OCI-LY3 (cell line): Measurements from ENCODE around the gene GAS2L3.
"Not testable (repeated sequence)": the region's sequence is repeated elsewhere in the genome, so short reads cannot be mapped to it uniquely, and the experiment has no call there.

Experiments used
- H2AFZ ChIP-seq: fragments of 200-600, 300-600 bp; shearing (Covaris generic); 2 replicates; pipeline ENCODE4 v1.6.0; 2014; ENCODE audit warnings: antibody characterized with exemption, low read depth, low read length
- H3K27ac ChIP-seq: fragments of 200-600, 300-600 bp; sonication (generic); 2 replicates; pipeline ENCODE4 v1.5.1; 2014; ENCODE audit warnings: mild to moderate bottlenecking, low read length, moderate library complexity, mixed read lengths
- H3K27me3 ChIP-seq: fragments of 200-600, 300-600 bp; sonication (generic); 2 replicates; pipeline ENCODE4 v1.6.1; 2014; ENCODE audit warnings: low read depth, low read length, mixed read lengths
- H3K36me3 ChIP-seq: fragments of 200-600, 300-600 bp; sonication (generic); replicated peaks from 2 replicates; pipeline ENCODE3; 2014; ENCODE audit warnings: low read depth, low read length, mixed read lengths
- H3K4me1 ChIP-seq: fragments of 300-600, 200-600 bp; sonication (generic); 2 replicates; pipeline ENCODE4 v1.6.1; 2014; ENCODE audit warnings: low read length, mixed read lengths
- H3K4me2 ChIP-seq: fragments of 200-600, 300-600 bp; sonication (generic); 2 replicates; pipeline ENCODE4 v1.6.1; 2014; ENCODE audit warnings: low read length, mixed read lengths
- H3K4me3 ChIP-seq: fragments of 300-600, 200-600 bp; sonication (generic); 2 replicates; pipeline ENCODE4 v1.5.1; 2014; ENCODE audit warnings: antibody characterized with exemption, mild to moderate bottlenecking, low read length, moderate library complexity
- H3K79me2 ChIP-seq: fragments of 300-600, 200-600 bp; shearing (Covaris generic); 2 replicates; pipeline ENCODE4 v1.6.1; 2014; ENCODE audit warnings: mild to moderate bottlenecking, low read length, mixed read lengths
- H3K9ac ChIP-seq: fragments of 300-600, 200-600 bp; shearing (Covaris generic); 2 replicates; pipeline ENCODE4 v1.6.0; 2014; ENCODE audit warnings: mild to moderate bottlenecking, low read length, moderate library complexity
- H3K9me3 ChIP-seq: fragments of 200-600, 300-600 bp; shearing (Covaris generic); 2 replicates; pipeline ENCODE4 v1.6.1; 2014; ENCODE audit warnings: low read length, mixed read lengths; ENCODE audit not compliant: insufficient read depth
- H4K20me1 ChIP-seq: fragments of 200-600, 300-600 bp; sonication (generic); 2 replicates; pipeline ENCODE4 v1.6.1; 2016; ENCODE audit warnings: low read length, mixed read lengths; ENCODE audit not compliant: insufficient read depth
- EZH2phosphoT487 ChIP-seq: fragments of 200-600 bp; shearing (Covaris generic); IDR thresholded peaks from 2 replicates; pipeline ENCODE4 v1.6.1; 2018; ENCODE audit warnings: antibody characterized with exemption, mixed run types, low read depth
- TF ChIP-seq, protein P1 (sequence below): fragments of 200-600, 300-600 bp; sonication (generic); IDR thresholded peaks from 2 replicates; pipeline ENCODE4 v1.5.1; 2014; ENCODE audit warnings: antibody characterized with exemption, low read length, low read depth

GAS2L3 gene

DNA sequence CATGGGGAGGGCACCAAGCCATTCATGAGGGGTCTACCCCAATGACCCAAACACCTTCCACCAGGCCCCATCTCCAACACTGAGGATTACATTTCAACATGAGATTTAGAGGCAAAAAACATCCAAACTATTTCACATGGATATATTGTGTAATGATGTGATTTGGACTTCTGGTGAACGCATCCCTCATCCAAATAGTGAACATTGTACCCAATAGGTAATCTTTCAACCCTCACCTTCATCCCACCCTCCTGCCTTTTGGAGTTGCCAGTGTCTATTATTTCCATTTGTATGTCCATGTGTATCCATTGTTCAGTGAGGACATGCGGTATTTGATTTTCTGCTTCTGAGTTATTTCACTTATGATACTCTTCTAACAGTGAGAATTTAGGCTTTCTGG lies 16.1 kb upstream of the GAS2L3 start:
- no peak overlapping the region for H3K9ac ChIP-seq
- H4K20me1 ChIP-seq: no peaks in the 10 kb centered on the region
- H3K4me2 ChIP-seq: no peak overlapping the region; the same call in 1 of the 2 replicates
- H3K4me1 ChIP-seq: peaks cover 17% of the 10 kb centered on the region
- H3K79me2 ChIP-seq: no peaks in the 10 kb centered on the region
- TF ChIP-seq, protein P1, sequence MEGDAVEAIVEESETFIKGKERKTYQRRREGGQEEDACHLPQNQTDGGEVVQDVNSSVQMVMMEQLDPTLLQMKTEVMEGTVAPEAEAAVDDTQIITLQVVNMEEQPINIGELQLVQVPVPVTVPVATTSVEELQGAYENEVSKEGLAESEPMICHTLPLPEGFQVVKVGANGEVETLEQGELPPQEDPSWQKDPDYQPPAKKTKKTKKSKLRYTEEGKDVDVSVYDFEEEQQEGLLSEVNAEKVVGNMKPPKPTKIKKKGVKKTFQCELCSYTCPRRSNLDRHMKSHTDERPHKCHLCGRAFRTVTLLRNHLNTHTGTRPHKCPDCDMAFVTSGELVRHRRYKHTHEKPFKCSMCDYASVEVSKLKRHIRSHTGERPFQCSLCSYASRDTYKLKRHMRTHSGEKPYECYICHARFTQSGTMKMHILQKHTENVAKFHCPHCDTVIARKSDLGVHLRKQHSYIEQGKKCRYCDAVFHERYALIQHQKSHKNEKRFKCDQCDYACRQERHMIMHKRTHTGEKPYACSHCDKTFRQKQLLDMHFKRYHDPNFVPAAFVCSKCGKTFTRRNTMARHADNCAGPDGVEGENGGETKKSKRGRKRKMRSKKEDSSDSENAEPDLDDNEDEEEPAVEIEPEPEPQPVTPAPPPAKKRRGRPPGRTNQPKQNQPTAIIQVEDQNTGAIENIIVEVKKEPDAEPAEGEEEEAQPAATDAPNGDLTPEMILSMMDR: no peak
- TF ChIP-seq EZH2phosphoT487: no peak
- H2AFZ ChIP-seq: no peak overlapping the region
- H3K9me3 ChIP-seq: 0 out of 2 replicates have a peak, but pooled peaks cover 4% of the 10 kb centered on the region
- H3K27ac ChIP-seq: no peak overlapping the region
- H3K36me3 ChIP-seq: no peaks in the 10 kb centered on the region
- H3K27me3 ChIP-seq: no peaks in the 10 kb centered on the region
- H3K4me3 ChIP-seq: no peak overlapping the region

DNA sequence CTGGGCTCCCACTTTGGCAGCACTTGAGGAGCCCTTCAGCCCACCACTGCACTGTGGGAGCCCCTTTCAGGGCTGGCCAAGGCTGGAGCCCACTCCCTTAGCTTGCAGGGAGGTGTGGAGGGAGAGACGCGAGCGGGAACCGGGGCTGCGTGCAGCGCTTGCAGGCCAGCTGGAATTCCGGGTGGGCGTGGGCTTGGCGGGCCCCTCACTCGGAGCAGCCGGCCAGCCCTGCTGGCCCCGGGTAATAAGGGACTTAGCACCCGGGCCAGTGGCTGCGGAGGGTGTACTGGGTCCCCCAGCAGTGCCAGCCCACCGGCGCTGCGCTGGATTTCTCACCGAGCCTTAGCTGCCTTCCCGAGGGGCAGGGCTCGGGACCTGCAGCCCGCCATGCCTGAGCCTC lies 14.2 kb upstream of the GAS2L3 start:
- H3K9ac ChIP-seq, H3K4me1 ChIP-seq, H4K20me1 ChIP-seq, H3K36me3 ChIP-seq, H3K4me3 ChIP-seq, H3K27ac ChIP-seq, H3K79me2 ChIP-seq, H3K27me3 ChIP-seq, H2AFZ ChIP-seq, H3K9me3 ChIP-seq, H3K4me2 ChIP-seq: not testable (repeated sequence)

DNA sequence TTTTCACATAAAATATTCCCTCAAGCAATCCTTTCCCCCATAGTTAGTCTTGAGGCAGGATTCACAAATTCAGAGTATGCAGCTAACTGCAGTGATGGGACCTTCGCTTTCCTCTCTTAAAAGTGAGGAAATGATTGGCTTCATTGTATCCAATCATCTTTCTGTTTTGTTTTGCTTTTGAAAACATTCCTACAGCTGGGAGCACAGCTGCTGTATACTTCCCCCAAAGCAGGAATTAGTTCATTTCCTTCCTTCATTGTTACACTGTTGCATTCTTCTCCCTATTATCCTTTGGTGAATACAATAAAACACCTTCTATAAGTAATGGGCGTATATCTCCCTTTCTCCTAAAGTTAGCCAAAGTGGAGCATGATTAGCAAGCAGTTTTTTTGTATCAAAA lies 9.4 kb upstream of the GAS2L3 start:
- Histone ChIP-seq H3K79me2 (no peaks in the 10 kb centered on the region), H3K36me3 (no peaks in the 10 kb centered on the region), H3K4me1 (peaks cover 34% of the 10 kb centered on the region), H3K9me3 (no peaks in the 10 kb centered on the region), H3K4me3 (no peak overlapping the region), H4K20me1 (no peaks in the 10 kb centered on the region), H3K27ac (no peak overlapping the region), H2AFZ (no peak overlapping the region), H3K9ac (no peak overlapping the region), H3K27me3 (peaks cover 4% of the 10 kb centered on the region; the same call in 1 of the 2 replicates), H3K4me2 (no peak overlapping the region)
- no peak for TF ChIP-seq EZH2phosphoT487
- TF ChIP-seq, protein P1: no peak

DNA sequence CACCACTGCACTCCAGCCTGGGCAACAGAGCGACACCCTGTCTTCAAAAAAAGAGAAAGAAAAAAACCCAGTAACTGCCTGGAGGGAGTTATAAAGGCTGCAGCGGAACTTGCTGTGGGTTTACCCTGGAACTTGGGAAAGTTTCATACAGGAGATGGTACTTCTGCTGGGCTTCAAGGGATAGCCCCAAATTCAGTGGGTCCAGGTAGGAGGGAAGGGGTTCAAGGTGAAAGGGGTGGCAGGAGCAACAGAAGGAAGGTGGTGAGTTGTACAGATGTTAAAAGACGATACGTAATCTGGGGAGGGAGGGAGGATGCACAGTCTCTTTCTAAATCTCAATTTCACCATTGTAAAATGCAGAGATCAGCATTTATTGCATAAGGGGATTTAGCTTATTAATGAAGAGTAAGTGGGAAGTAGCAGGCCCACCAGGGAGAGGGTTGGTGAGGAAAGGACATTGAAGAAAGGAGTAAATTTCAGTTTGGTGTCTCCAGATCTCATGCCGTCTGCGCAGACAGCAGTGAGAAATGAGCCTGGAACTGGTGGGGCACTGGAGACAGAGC lies 8.5 kb upstream of the GAS2L3 start:
- peaks cover 4% of the 10 kb centered on the region; the same call in 1 of the 2 replicates for H3K27me3 ChIP-seq
- TF ChIP-seq, protein P1: no peak
- no peak for TF ChIP-seq EZH2phosphoT487
- H2AFZ ChIP-seq: no peak overlapping the region
- no peaks in the 10 kb centered on the region for H3K36me3 ChIP-seq
- no peaks in the 10 kb centered on the region for H4K20me1 ChIP-seq
- no peak overlapping the region for H3K4me3 ChIP-seq
- H3K27ac ChIP-seq: no peak overlapping the region
- H3K9me3 ChIP-seq: no peaks in the 10 kb centered on the region
- no peak overlapping the region for H3K4me2 ChIP-seq
- no peaks in the 10 kb centered on the region for H3K79me2 ChIP-seq
- H3K4me1 ChIP-seq: peaks cover 34% of the 10 kb centered on the region
- no peak overlapping the region for H3K9ac ChIP-seq
